ENCODE data around the gene GRXCR1. TPM values are rescaled to one million over a fixed set of nuclear protein-coding genes. Genes with fewer than 3 reads are reported as not detected.

Gene GRXCR1
- total and polyA plus RNA-seq, 2 experiments from 2014 or later, result not detected

GRCh38 chr4:42915484-42915883 lies 23.0 kb downstream of the GRXCR1 start:
- TF ChIP-seq EZH2phosphoT487 (IDR thresholded peaks at IDR 0.05; ENCODE audit: insufficient read depth, low read depth), result no peak
- TF ChIP-seq EZH2 (IDR thresholded peaks at IDR 0.05; ENCODE audit: insufficient read depth, poor library complexity, severe bottlenecking), result no peak
- H2AFZ ChIP-seq, result no peak overlapping the region
- H3K36me3 ChIP-seq (ENCODE audit: low read depth), result no peaks in the 10 kb centered on the region
- H3F3A ChIP-seq (ENCODE audit: insufficient read depth), result no peaks in the 10 kb centered on the region
- no peaks in the 10 kb centered on the region for H3K79me2 ChIP-seq (ENCODE audit: insufficient read depth)
- WGBS, 2 experiments (ENCODE audit: low coverage in 1 of 2, low lambda C conversion rate in 2 of 2, missing lambda C conversion rate in 2 of 2), result 23 to 25% methylated on average over 1 of the region's 1 CpG
- no peak overlapping the region for H3K4me2 ChIP-seq (ENCODE audit: unreplicated experiment)
- no peaks in the 10 kb centered on the region for H3K9me2 ChIP-seq (ENCODE audit: insufficient read depth)
- no peaks in the 10 kb centered on the region for H3K4me1 ChIP-seq (ENCODE audit: insufficient read depth)
- H4K20me1 ChIP-seq (ENCODE audit: insufficient read depth), result no peaks in the 10 kb centered on the region
- H3K9ac ChIP-seq, result no peak overlapping the region
- no peak overlapping the region for H3K4me3 ChIP-seq
- no peak for DNase-seq
- H3K27me3 ChIP-seq (replicated peaks; ENCODE audit: insufficient read depth), result no peaks in the 10 kb centered on the region
- H3K9me3 ChIP-seq (ENCODE audit: low read depth), result no peaks in the 10 kb centered on the region
- in situ Hi-C loops (cut with MboI), result no loop called here
- no peak overlapping the region for H3K27ac ChIP-seq

- no peak for DNase-seq
- Histone ChIP-seq H3K9me2 (ENCODE audit: insufficient read depth) (no peaks in the 10 kb centered on the region), H3K9ac (no peak overlapping the region), H3K27me3 (replicated peaks; ENCODE audit: insufficient read depth) (no peaks in the 10 kb centered on the region), H3K79me2 (ENCODE audit: insufficient read depth) (no peaks in the 10 kb centered on the region), H3K36me3 (ENCODE audit: low read depth) (no peaks in the 10 kb centered on the region), H3K9me3 (ENCODE audit: low read depth) (no peaks in the 10 kb centered on the region), H2AFZ (no peak overlapping the region), H3K4me3 (no peak overlapping the region), H4K20me1 (ENCODE audit: insufficient read depth) (no peaks in the 10 kb centered on the region), H3K4me1 (ENCODE audit: insufficient read depth) (no peaks in the 10 kb centered on the region), H3K27ac (no peak overlapping the region), H3K4me2 (ENCODE audit: unreplicated experiment) (no peak overlapping the region), H3F3A (ENCODE audit: insufficient read depth) (no peaks in the 10 kb centered on the region)
- TF ChIP-seq EZH2phosphoT487 (IDR thresholded peaks at IDR 0.05; ENCODE audit: insufficient read depth, low read depth) (no peak), EZH2 (IDR thresholded peaks at IDR 0.05; ENCODE audit: insufficient read depth, poor library complexity, severe bottlenecking) (no peak)
- in situ Hi-C loops (cut with MboI), result no loop called here
- 2 to 4% methylated on average over 2 of the region's 2 CpGs for WGBS, 2 experiments (ENCODE audit: low coverage in 1 of 2, low lambda C conversion rate in 2 of 2, missing lambda C conversion rate in 2 of 2)
These were observed 24.8 kb downstream of the GRXCR1 start for GRCh38 chr4:42917296-42917695.

- no peaks in the 10 kb centered on the region for H3K27me3 ChIP-seq (replicated peaks; ENCODE audit: insufficient read depth)
- no peaks in the 10 kb centered on the region for H3K9me3 ChIP-seq (ENCODE audit: low read depth)
- TF ChIP-seq EZH2phosphoT487 (IDR thresholded peaks at IDR 0.05; ENCODE audit: insufficient read depth, low read depth) (no peak), EZH2 (IDR thresholded peaks at IDR 0.05; ENCODE audit: insufficient read depth, poor library complexity, severe bottlenecking) (no peak)
- no peaks in the 10 kb centered on the region for H3K79me2 ChIP-seq (ENCODE audit: insufficient read depth)
- no peaks in the 10 kb centered on the region for H3K4me1 ChIP-seq (ENCODE audit: insufficient read depth)
- H3K4me3 ChIP-seq, result no peak overlapping the region
- H3K4me2 ChIP-seq (ENCODE audit: unreplicated experiment), result no peak overlapping the region
- H4K20me1 ChIP-seq (ENCODE audit: insufficient read depth), result no peaks in the 10 kb centered on the region
- no peaks in the 10 kb centered on the region for H3K36me3 ChIP-seq (ENCODE audit: low read depth)
- no peaks in the 10 kb centered on the region; the same call in 1 of the 2 replicates for H3K9me2 ChIP-seq (ENCODE audit: insufficient read depth)
- no peak overlapping the region for H3K9ac ChIP-seq
- no peak overlapping the region for H2AFZ ChIP-seq
- no peak for DNase-seq
- H3K27ac ChIP-seq, result no peak overlapping the region
- no peaks in the 10 kb centered on the region for H3F3A ChIP-seq (ENCODE audit: insufficient read depth)
- in situ Hi-C loops (cut with MboI), result no loop called here
These were observed 30.9 kb downstream of the GRXCR1 start for GRCh38 chr4:42923431-42923830.

GRCh38 chr4:42925921-42926320 lies 33.4 kb downstream of the GRXCR1 start:
- no peaks in the 10 kb centered on the region for H3K27me3 ChIP-seq (replicated peaks; ENCODE audit: insufficient read depth)
- H3K27ac ChIP-seq, result no peak overlapping the region
- no peaks in the 10 kb centered on the region for H3K4me1 ChIP-seq (ENCODE audit: insufficient read depth)
- H3K9me2 ChIP-seq (ENCODE audit: insufficient read depth), result no peaks in the 10 kb centered on the region; the same call in 1 of the 2 replicates
- no peak overlapping the region for H3K9ac ChIP-seq
- no peaks in the 10 kb centered on the region for H3K9me3 ChIP-seq (ENCODE audit: low read depth)
- no peak overlapping the region for H3K4me2 ChIP-seq (ENCODE audit: unreplicated experiment)
- WGBS, 2 experiments (ENCODE audit: low coverage in 1 of 2, low lambda C conversion rate in 2 of 2, missing lambda C conversion rate in 2 of 2), result 14 to 23% methylated on average over 3 of the region's 3 CpGs
- no peak overlapping the region for H3K4me3 ChIP-seq
- in situ Hi-C loops (cut with MboI), result no loop called here
- H3F3A ChIP-seq (ENCODE audit: insufficient read depth), result no peaks in the 10 kb centered on the region
- H4K20me1 ChIP-seq (ENCODE audit: insufficient read depth), result no peaks in the 10 kb centered on the region
- H3K79me2 ChIP-seq (ENCODE audit: insufficient read depth), result no peaks in the 10 kb centered on the region
- no peaks in the 10 kb centered on the region for H3K36me3 ChIP-seq (ENCODE audit: low read depth)
- no peak overlapping the region for H2AFZ ChIP-seq
- no peak for TF ChIP-seq EZH2phosphoT487 (IDR thresholded peaks at IDR 0.05; ENCODE audit: insufficient read depth, low read depth)
- TF ChIP-seq EZH2 (IDR thresholded peaks at IDR 0.05; ENCODE audit: insufficient read depth, poor library complexity, severe bottlenecking), result no peak
- no peak for DNase-seq

GRCh38 chr4:42927946-42928345 lies 35.4 kb downstream of the GRXCR1 start:
- Histone ChIP-seq H3K9me3 (ENCODE audit: low read depth) (no peaks in the 10 kb centered on the region), H3K79me2 (ENCODE audit: insufficient read depth) (no peaks in the 10 kb centered on the region), H3K27ac (no peak overlapping the region), H3K36me3 (ENCODE audit: low read depth) (no peaks in the 10 kb centered on the region), H3K4me3 (no peak overlapping the region), H4K20me1 (ENCODE audit: insufficient read depth) (no peaks in the 10 kb centered on the region), H3F3A (ENCODE audit: insufficient read depth) (no peaks in the 10 kb centered on the region), H3K4me2 (ENCODE audit: unreplicated experiment) (no peak overlapping the region), H3K27me3 (replicated peaks; ENCODE audit: insufficient read depth) (no peaks in the 10 kb centered on the region), H3K9me2 (ENCODE audit: insufficient read depth) (no peaks in the 10 kb centered on the region; the same call in 1 of the 2 replicates), H3K9ac (no peak overlapping the region), H2AFZ (no peak overlapping the region), H3K4me1 (ENCODE audit: insufficient read depth) (no peaks in the 10 kb centered on the region)
- in situ Hi-C loops (cut with MboI), result no loop called here
- no peak for DNase-seq
- WGBS, 2 experiments (ENCODE audit: low coverage in 1 of 2, low lambda C conversion rate in 2 of 2, missing lambda C conversion rate in 2 of 2), result 5 to 12% methylated on average over 3 of the region's 3 CpGs
- TF ChIP-seq EZH2phosphoT487 (IDR thresholded peaks at IDR 0.05; ENCODE audit: insufficient read depth, low read depth), result no peak

Data from GM23248 (cell line).